Natural killer cell (primary cell): ENCODE data around the gene RAB8B. TPM values are rescaled to one million over a fixed set of nuclear protein-coding genes. Genes with fewer than 3 reads are reported as not detected.
A peak's percentile ranks its signal among the peaks of the same experiment; 100 is the strongest.

Source experiments
- ATAC-seq, 3 donors: fragments of 150-1000 bp in 2 of 3; fragments of 200-7000 bp in 1 of 3; cut with Tn5 transposase; 1 replicate in 1 of 3; 2 replicates in 2 of 3; pipeline ENCODE4 v1.10.0; 2021; ENCODE audit warnings: mild to moderate bottlenecking in 2 of 3, moderate library complexity in 2 of 3
- DNase-seq, 2 donors: peaks; one replicate each; pipeline versions ENCODE4 v3.0.0 to v3.0.0-alpha.2; 2013 to 2021; ENCODE audit warnings: mixed read lengths in 1 of 2
- H3K27ac ChIP-seq: one replicate; pipeline ENCODE4 v1.5.1; 2013; ENCODE audit warnings: mild to moderate bottlenecking, low read length
- H3K27me3 ChIP-seq: one replicate; pipeline ENCODE4 v1.6.1; 2013; ENCODE audit warnings: low read length; ENCODE audit not compliant: control insufficient read depth, insufficient read depth
- H3K36me3 ChIP-seq: one replicate; pipeline ENCODE4 v1.6.1; 2013; ENCODE audit warnings: low read length; ENCODE audit not compliant: control insufficient read depth, insufficient read depth
- H3K4me1 ChIP-seq: one replicate; pipeline ENCODE4 v1.6.1; 2013; ENCODE audit warnings: low read length; ENCODE audit not compliant: control insufficient read depth, insufficient read depth
- H3K4me3 ChIP-seq: one replicate; pipeline ENCODE4 v1.5.1; 2013; ENCODE audit warnings: low read length
- H3K9me3 ChIP-seq: one replicate; pipeline ENCODE4 v1.6.1; 2013; ENCODE audit warnings: low read length; ENCODE audit not compliant: control insufficient read depth, insufficient read depth
- H3K27ac Mint-ChIP-seq, 2 donors: one replicate each; pipeline ENCODE4 v1.8.0; 2022; ENCODE audit warnings: mild to moderate bottlenecking in 2 of 2, mixed read lengths in 2 of 2, moderate library complexity in 1 of 2
- H3K27me3 Mint-ChIP-seq, 2 donors: one replicate each; pipeline ENCODE4 v1.8.0; 2022; ENCODE audit warnings: low read depth in 2 of 2, mixed read lengths in 2 of 2
- H3K36me3 Mint-ChIP-seq: one replicate; pipeline ENCODE4 v1.8.0; 2022; ENCODE audit warnings: mixed read lengths
- H3K4me1 Mint-ChIP-seq, 2 donors: one replicate each; pipeline ENCODE4 v1.8.0; 2022; ENCODE audit warnings: mixed read lengths in 2 of 2
- H3K4me3 Mint-ChIP-seq: one replicate; pipeline ENCODE4 v1.8.0; 2022; ENCODE audit warnings: mild to moderate bottlenecking, moderate library complexity, mixed read lengths
- H3K9me3 Mint-ChIP-seq, 2 donors: one replicate each; pipeline ENCODE4 v1.8.0; 2022; ENCODE audit warnings: mixed read lengths in 2 of 2
- WGBS: methylation state at CpG from one replicate; pipeline ENCODE4 v1.1.7; 2013; ENCODE audit warnings: missing lambda C conversion rate; ENCODE audit not compliant: insufficient coverage; 5-methylcytosine and 5-hydroxymethylcytosine counted together
- intact Hi-C: fragments of 100-400 bp; cut with micrococcal nuclease; formaldehyde crosslinking; loops from one replicate; pipeline ENCODE4 v1.14.2; 2022
- total RNA-seq, 4 donors: library from RNA; stranded (reverse); fragments of 120-200 nt in 1 of 4; gene quantifications; one replicate each; pipeline versions ENCODE4 v1.2.3 to v1.2.4, GENCODE V29; 2013 to 2022
- TF ChIP-seq, protein P1 (sequence below): fragments of 200-600 bp; IDR thresholded peaks from one replicate; pipeline ENCODE4 v1.8.0; 2022; ENCODE audit warnings: antibody characterized with exemption

RAB8B gene
- total RNA-seq, 3 donors from 2014 or later (not counting 1 experiment from before 2014, with no cell fraction given): 128 to 155 (median 137) TPM

- no peak overlapping the region for H3K4me3 Mint-ChIP-seq
- no peaks in the 10 kb centered on the region for H3K27me3 Mint-ChIP-seq
- whole genome bisulfite sequencing: 100% methylated on average over 2 of the region's 2 CpGs
- TF ChIP-seq, protein P1, sequence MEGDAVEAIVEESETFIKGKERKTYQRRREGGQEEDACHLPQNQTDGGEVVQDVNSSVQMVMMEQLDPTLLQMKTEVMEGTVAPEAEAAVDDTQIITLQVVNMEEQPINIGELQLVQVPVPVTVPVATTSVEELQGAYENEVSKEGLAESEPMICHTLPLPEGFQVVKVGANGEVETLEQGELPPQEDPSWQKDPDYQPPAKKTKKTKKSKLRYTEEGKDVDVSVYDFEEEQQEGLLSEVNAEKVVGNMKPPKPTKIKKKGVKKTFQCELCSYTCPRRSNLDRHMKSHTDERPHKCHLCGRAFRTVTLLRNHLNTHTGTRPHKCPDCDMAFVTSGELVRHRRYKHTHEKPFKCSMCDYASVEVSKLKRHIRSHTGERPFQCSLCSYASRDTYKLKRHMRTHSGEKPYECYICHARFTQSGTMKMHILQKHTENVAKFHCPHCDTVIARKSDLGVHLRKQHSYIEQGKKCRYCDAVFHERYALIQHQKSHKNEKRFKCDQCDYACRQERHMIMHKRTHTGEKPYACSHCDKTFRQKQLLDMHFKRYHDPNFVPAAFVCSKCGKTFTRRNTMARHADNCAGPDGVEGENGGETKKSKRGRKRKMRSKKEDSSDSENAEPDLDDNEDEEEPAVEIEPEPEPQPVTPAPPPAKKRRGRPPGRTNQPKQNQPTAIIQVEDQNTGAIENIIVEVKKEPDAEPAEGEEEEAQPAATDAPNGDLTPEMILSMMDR: no peak
- Histone ChIP-seq H3K27ac (no peak overlapping the region), H3K27me3 (no peaks in the 10 kb centered on the region), H3K4me3 (no peak overlapping the region), H3K36me3 (peaks cover 72% of the 10 kb centered on the region), H3K4me1 (peaks cover 9% of the 10 kb centered on the region), H3K9me3 (no peaks in the 10 kb centered on the region)
- no peaks in the 10 kb centered on the region for H3K9me3 Mint-ChIP-seq
- H3K27ac Mint-ChIP-seq: peak overlapping the region; percentile 79 to 92
- H3K36me3 Mint-ChIP-seq: peaks cover 8% of the 10 kb centered on the region
- intact Hi-C loops: no loop called here
- peaks cover 73 to 81% of the 10 kb centered on the region in 2 donors for H3K4me1 Mint-ChIP-seq
- DNase-seq (no peak), ATAC-seq (no peak)
Observed at GRCh38 chr15:63251701-63252100, 62.3 kb downstream of the RAB8B start.

- no peak overlapping the region for H3K27ac ChIP-seq
- ATAC-seq (peak; percentile 58 to 68 (median 61)), DNase-seq (no peak)
- intact Hi-C loops: no loop called here
- no peak overlapping the region for H3K4me3 ChIP-seq
- H3K27me3 Mint-ChIP-seq: no peaks in the 10 kb centered on the region
- H3K9me3 Mint-ChIP-seq: no peaks in the 10 kb centered on the region
- H3K9me3 ChIP-seq: no peaks in the 10 kb centered on the region
- peaks cover 6% of the 10 kb centered on the region for H3K4me1 ChIP-seq
- peaks cover 5% of the 10 kb centered on the region for H3K36me3 Mint-ChIP-seq
- peaks cover 71% of the 10 kb centered on the region for H3K36me3 ChIP-seq
- H3K4me1 Mint-ChIP-seq: peaks cover 67 to 75% of the 10 kb centered on the region in 2 donors
- H3K4me3 Mint-ChIP-seq: no peak overlapping the region
- TF ChIP-seq, protein P1: no peak
- H3K27ac Mint-ChIP-seq: peak overlapping the region; percentile 79 to 92
- H3K27me3 ChIP-seq: no peaks in the 10 kb centered on the region
- 76% methylated on average over 2 of the region's 2 CpGs for WGBS
Observed at GRCh38 chr15:63252292-63252691, 62.9 kb downstream of the RAB8B start.

DNA sequence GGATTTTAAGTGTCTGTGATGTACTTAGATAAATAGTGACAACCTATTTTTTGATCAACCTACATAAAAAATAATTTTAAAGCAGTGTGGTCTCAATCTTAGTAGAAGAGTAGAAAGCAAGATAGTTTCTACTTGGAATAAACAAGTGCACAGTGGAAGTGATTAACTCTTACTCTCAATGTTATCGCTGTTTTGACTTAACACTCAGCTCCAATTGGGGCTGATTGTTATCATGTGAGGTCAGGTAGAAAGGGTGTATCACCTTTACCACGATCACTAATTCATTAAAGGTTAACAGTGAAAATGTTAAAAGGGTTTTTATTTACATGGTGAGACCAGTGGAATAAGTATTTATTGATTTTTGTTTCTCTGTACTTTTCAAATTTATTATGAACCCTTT, 65.6 kb downstream of the RAB8B start:
- Histone ChIP-seq H3K9me3 (no peaks in the 10 kb centered on the region), H3K4me1 (no peaks in the 10 kb centered on the region), H3K27ac (no peak overlapping the region), H3K36me3 (peaks cover 67% of the 10 kb centered on the region), H3K27me3 (no peaks in the 10 kb centered on the region), H3K4me3 (no peak overlapping the region)
- Mint-ChIP-seq H3K27me3 (no peaks in the 10 kb centered on the region), H3K9me3 (no peaks in the 10 kb centered on the region), H3K4me3 (no peak overlapping the region), H3K27ac (peak overlapping the region; percentile 72 to 73), H3K36me3 (peaks cover 6% of the 10 kb centered on the region), H3K4me1 (peaks cover 43 to 51% of the 10 kb centered on the region in 2 donors)
- ATAC-seq: no peak
- no peak for DNase-seq
- TF ChIP-seq, protein P1: no peak
- no CpG with 5 or more reads among the region's 2 CpGs for WGBS
- intact Hi-C loops: no loop called here

DNA sequence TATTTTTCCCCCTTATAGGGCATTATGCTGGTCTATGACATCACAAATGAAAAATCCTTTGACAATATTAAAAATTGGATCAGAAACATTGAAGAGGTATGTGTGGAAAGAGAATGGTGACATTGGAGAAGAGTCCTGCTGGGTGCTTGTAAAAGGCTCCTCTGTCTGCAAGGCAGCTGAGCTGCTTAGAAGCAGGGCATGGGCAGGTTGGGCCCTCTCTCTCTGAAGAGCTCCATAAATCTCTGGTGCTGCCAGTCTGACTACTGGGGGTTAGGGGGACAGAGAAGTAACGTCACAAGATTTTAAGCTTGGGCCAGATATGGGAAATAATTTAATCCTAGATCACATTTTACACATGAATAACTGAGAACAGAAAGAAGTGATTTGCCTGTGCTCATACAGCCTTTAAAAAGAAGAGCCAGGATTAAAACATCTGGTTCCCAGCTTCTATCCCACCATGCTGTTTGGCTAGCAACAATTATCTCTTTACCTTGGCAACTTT, 66.1 kb downstream of the RAB8B start:
- peaks cover 12% of the 10 kb centered on the region for H3K36me3 Mint-ChIP-seq
- H3K9me3 Mint-ChIP-seq: no peaks in the 10 kb centered on the region
- H3K27ac ChIP-seq: no peak overlapping the region
- H3K4me1 Mint-ChIP-seq: peaks cover 38 to 46% of the 10 kb centered on the region in 2 donors
- H3K9me3 ChIP-seq: no peaks in the 10 kb centered on the region
- H3K36me3 ChIP-seq: peaks cover 67% of the 10 kb centered on the region
- no peaks in the 10 kb centered on the region for H3K4me1 ChIP-seq
- TF ChIP-seq, protein P1: no peak
- 100% methylated on average over 1 of the region's 1 CpG for WGBS
- H3K27ac Mint-ChIP-seq: peak overlapping the region; percentile 72 to 73
- H3K4me3 ChIP-seq: no peak overlapping the region
- intact Hi-C loops: no loop called here
- ATAC-seq (no peak), DNase-seq (no peak)
- H3K27me3 ChIP-seq: no peaks in the 10 kb centered on the region
- no peak overlapping the region for H3K4me3 Mint-ChIP-seq
- H3K27me3 Mint-ChIP-seq: no peaks in the 10 kb centered on the region
